GM12872 (cell line): Measurements from ENCODE around the gene ZC3H12A.

ENCODE experiments used
- CTCF ChIP-seq: IDR thresholded peaks from 3 replicates; pipeline ENCODE4 v1.5.1; 2011; ENCODE audit warnings: low read depth, mild to moderate bottlenecking, low read length, moderate library complexity; ENCODE audit not compliant: insufficient read depth

The ZC3H12A gene

GRCh38 chr1:37446874-37447273, 27.5 kb upstream of the ZC3H12A start:
- TF ChIP-seq CTCF: no peak

GRCh38 chr1:37448185-37448584, 26.2 kb upstream of the ZC3H12A start:
- TF ChIP-seq CTCF: no peak

GRCh38 chr1:37448691-37449417, 25.5 kb upstream of the ZC3H12A start:
- TF ChIP-seq CTCF: no peak

- TF ChIP-seq CTCF: no peak
Measured at GRCh38 chr1:37449936-37450335, 24.4 kb upstream of the ZC3H12A start.

GRCh38 chr1:37452416-37452815, 22.0 kb upstream of the ZC3H12A start:
- TF ChIP-seq CTCF: no peak

- no peak for TF ChIP-seq CTCF
Measured at GRCh38 chr1:37453647-37454046, 20.7 kb upstream of the ZC3H12A start.

GRCh38 chr1:37455516-37455915, 18.9 kb upstream of the ZC3H12A start:
- no peak for TF ChIP-seq CTCF

- no peak for TF ChIP-seq CTCF
Measured at GRCh38 chr1:37456614-37457013, 17.8 kb upstream of the ZC3H12A start.
